ENCODE results near the gene EIF2S2.

The EIF2S2 gene

DNA sequence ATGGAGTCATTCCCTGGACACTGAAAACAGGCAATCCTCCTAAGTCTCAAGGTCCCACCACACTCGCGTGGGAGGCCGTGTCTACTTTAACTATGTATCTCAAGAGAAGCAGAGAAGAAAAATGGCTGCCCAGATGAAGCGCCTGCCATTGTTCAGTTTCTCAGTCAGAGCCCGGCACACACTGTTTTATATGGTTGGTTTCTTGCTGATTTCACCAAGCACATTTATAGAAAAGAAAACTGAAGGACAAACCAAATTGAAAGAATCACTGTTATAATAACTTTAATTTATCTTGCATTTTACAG, 22.9 kb downstream of the EIF2S2 start:
- in situ Hi-C loops (cut with HindIII; ENCODE audit: low sequenced_read_pairs): no loop called here
- H3K4me3 ChIP-seq (ENCODE audit: low read depth, low read length): no peak overlapping the region
- TF ChIP-seq, protein P1, sequence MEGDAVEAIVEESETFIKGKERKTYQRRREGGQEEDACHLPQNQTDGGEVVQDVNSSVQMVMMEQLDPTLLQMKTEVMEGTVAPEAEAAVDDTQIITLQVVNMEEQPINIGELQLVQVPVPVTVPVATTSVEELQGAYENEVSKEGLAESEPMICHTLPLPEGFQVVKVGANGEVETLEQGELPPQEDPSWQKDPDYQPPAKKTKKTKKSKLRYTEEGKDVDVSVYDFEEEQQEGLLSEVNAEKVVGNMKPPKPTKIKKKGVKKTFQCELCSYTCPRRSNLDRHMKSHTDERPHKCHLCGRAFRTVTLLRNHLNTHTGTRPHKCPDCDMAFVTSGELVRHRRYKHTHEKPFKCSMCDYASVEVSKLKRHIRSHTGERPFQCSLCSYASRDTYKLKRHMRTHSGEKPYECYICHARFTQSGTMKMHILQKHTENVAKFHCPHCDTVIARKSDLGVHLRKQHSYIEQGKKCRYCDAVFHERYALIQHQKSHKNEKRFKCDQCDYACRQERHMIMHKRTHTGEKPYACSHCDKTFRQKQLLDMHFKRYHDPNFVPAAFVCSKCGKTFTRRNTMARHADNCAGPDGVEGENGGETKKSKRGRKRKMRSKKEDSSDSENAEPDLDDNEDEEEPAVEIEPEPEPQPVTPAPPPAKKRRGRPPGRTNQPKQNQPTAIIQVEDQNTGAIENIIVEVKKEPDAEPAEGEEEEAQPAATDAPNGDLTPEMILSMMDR (IDR thresholded peaks at IDR 0.05; ENCODE audit: low read depth, low read length): no peak
- DNase-seq (ENCODE audit: low read depth, low spot score): no peak

DNA sequence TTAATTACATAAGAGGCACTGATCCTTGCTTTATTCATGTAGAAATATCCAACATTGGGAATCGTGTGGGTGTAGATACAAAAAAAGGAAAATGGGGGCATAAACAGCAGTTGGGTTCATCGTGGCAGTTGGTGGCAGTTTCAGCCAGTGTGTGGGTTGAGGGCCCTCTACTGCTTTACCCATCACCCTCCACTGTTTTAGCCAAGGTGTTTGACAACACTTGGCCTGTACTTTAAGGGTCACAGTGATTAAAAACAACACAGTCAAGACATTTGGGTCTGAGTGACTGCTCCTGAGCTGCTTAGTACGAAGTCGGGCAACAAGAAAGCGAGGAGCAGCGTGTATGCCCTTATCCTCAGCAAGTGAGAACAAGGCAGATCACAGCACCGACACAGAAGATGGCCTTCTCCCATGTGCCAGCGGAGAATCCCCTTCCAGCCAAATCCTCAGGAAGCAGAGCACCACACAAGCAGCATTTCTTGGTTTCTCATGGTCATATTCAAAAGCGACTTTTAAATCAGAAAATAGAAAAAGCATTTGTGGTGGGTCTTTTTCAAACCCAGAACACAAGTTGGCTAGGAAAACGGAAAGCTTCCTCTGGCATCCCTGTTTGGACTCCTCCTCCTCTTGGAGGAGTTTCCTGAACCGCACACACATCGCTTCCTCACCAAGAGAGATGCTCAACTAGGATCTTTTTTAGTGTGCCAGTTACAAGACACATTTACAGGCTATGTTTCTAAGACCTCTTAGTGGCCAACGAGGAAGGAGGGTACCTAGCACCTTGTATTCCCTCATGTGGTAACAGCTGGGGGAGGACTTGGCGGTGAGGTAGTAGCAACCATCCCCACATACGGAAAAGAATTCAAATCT, 23.5 kb downstream of the EIF2S2 start:
- TF ChIP-seq, protein P1 (IDR thresholded peaks at IDR 0.05; ENCODE audit: low read depth, low read length): no peak
- no peak overlapping the region for H3K4me3 ChIP-seq (ENCODE audit: low read depth, low read length)
- no peak for DNase-seq (ENCODE audit: low read depth, low spot score)
- in situ Hi-C loops (cut with HindIII; ENCODE audit: low sequenced_read_pairs): no loop called here

DNA sequence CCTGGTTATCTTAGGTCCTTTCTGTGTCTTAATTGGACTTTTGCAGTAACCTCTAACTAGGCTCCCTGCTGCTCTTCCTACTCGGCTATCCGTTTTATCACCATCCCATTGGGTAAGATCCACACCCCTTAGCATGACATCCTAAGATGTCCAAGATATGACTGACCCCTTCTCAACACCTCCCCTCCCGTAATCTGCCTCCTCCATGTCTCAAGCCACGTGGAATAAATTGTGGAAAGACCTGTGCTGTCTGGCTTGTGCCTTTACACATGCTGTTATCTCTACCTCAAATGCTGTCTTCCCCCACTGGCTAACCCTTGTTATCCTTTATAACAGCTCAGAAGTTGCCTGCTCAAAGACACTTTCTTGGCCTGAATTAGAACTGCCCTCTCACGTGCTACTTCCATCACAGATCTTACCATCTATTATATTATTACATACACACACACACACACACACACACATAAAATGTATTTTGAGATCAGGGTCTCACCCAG, 26.5 kb downstream of the EIF2S2 start:
- TF ChIP-seq, protein P1 (IDR thresholded peaks at IDR 0.05; ENCODE audit: low read depth, low read length): no peak
- in situ Hi-C loops (cut with HindIII; ENCODE audit: low sequenced_read_pairs): no loop called here
- DNase-seq (ENCODE audit: low read depth, low spot score): no peak

GRCh38 chr20:34084227-34084923, 27.7 kb downstream of the EIF2S2 start:
- H3K4me3 ChIP-seq (ENCODE audit: low read depth, low read length): no peak overlapping the region
- in situ Hi-C loops (cut with HindIII; ENCODE audit: low sequenced_read_pairs): no loop called here
- TF ChIP-seq, protein P1 (IDR thresholded peaks at IDR 0.05; ENCODE audit: low read depth, low read length): no peak
- DNase-seq (ENCODE audit: low read depth, low spot score): no peak

More for the DNA sequence above, 26.5 kb downstream of the EIF2S2 start:
- H3K4me3 ChIP-seq (ENCODE audit: low read depth, low read length): no peak overlapping the region

DNA sequence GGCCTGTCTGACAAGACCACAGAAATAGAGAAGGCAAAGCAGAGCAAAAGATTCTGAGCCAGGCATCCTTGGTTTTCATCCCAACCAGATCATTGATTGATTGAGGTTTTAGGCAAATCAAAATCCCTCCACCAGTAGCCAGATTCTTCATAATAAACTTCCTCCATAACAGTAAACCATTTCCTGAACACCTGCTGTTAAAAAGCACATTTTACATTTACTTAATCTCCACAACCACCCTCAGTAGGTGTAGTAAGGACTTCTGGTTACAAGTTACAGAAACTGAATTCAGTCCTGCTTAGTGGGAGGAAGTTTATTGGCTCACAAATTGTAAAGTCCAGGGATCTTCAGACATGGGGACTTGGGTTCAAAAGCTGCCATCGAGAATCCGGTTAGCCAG, 28.3 kb downstream of the EIF2S2 start:
- DNase-seq (ENCODE audit: low read depth, low spot score): no peak
- no peak overlapping the region for H3K4me3 ChIP-seq (ENCODE audit: low read depth, low read length)
- TF ChIP-seq, protein P1 (IDR thresholded peaks at IDR 0.05; ENCODE audit: low read depth, low read length): no peak
- in situ Hi-C loops (cut with HindIII; ENCODE audit: low sequenced_read_pairs): no loop called here

DNA sequence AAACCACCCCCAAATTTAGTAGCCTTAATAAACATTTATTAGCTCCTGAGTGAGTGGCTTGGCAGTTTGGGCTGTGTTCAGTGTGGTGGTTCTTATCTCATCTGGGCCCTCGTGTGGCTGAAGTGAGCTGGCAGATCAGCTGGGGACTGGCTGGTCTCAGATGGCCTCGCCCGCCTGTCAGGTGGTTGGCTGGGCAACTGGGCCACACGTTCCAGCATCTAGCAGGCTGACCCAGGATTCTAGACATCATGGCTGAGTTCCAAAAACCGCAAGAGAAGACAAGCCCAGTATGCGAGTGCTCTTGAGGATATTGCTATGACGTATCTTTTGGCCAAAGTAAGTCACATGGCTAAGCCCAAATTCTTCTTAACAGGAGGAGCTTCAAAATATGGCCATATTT, 28.9 kb downstream of the EIF2S2 start:
- DNase-seq (ENCODE audit: low read depth, low spot score): peak; percentile 89
- H3K4me3 ChIP-seq (ENCODE audit: low read depth, low read length): no peak overlapping the region
- in situ Hi-C loops (cut with HindIII; ENCODE audit: low sequenced_read_pairs): no loop called here
- TF ChIP-seq, protein P1 (IDR thresholded peaks at IDR 0.05; ENCODE audit: low read depth, low read length): peak; percentile 18
